Measurements from ENCODE around the gene ZNF71. TPM values are rescaled to one million over a fixed set of nuclear protein-coding genes. Genes with fewer than 3 reads are reported as not detected.

The ZNF71 gene
- total RNA-seq, 1 donor from 2014 or later, result 17.1 TPM

GRCh38 chr19:56637976-56638555 lies 43.0 kb downstream of the ZNF71 start:
- Mint-ChIP-seq H3K27me3 (no peaks in the 10 kb centered on the region), H3K4me3 (ENCODE audit: low read depth) (no peak overlapping the region), H3K9me3 (ENCODE audit: low read depth) (peaks cover 53% of the 10 kb centered on the region), H3K4me1 (ENCODE audit: low read depth) (no peaks in the 10 kb centered on the region), H3K27ac (no peak overlapping the region), H3K36me3 (ENCODE audit: insufficient read depth) (peaks cover 28% of the 10 kb centered on the region)
- DNase-seq (ENCODE audit: low spot score, unreplicated experiment), result peak; percentile 14
- TF ChIP-seq, protein P1, sequence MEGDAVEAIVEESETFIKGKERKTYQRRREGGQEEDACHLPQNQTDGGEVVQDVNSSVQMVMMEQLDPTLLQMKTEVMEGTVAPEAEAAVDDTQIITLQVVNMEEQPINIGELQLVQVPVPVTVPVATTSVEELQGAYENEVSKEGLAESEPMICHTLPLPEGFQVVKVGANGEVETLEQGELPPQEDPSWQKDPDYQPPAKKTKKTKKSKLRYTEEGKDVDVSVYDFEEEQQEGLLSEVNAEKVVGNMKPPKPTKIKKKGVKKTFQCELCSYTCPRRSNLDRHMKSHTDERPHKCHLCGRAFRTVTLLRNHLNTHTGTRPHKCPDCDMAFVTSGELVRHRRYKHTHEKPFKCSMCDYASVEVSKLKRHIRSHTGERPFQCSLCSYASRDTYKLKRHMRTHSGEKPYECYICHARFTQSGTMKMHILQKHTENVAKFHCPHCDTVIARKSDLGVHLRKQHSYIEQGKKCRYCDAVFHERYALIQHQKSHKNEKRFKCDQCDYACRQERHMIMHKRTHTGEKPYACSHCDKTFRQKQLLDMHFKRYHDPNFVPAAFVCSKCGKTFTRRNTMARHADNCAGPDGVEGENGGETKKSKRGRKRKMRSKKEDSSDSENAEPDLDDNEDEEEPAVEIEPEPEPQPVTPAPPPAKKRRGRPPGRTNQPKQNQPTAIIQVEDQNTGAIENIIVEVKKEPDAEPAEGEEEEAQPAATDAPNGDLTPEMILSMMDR (IDR thresholded peaks at IDR 0.05; ENCODE audit: unreplicated experiment), result no peak

DNA sequence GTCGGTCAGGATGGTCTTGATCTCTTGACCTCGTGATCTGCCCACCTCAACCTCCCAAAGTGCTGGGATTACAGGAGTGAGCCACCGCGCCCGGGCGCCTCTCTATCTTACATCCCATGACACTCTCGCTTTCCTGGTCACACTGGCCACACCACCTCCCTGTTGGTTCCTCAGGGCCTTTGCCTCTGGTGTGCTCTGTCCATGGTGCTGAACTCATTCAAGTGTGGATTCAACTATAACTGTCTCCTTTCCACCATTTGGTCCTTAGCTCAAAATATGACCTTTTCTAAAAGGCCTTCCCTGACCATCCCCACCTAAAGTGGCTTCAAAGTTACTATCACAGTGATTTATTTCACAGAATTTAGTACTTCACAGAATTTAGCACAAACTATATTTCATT lies 44.1 kb downstream of the ZNF71 start:
- TF ChIP-seq, protein P1 (IDR thresholded peaks at IDR 0.05; ENCODE audit: unreplicated experiment), result no peak
- Mint-ChIP-seq H3K4me1 (ENCODE audit: low read depth) (no peaks in the 10 kb centered on the region), H3K36me3 (ENCODE audit: insufficient read depth) (peaks cover 27% of the 10 kb centered on the region), H3K27me3 (no peaks in the 10 kb centered on the region), H3K4me3 (ENCODE audit: low read depth) (no peak overlapping the region), H3K27ac (peak overlapping the region; percentile 80), H3K9me3 (ENCODE audit: low read depth) (peaks cover 48% of the 10 kb centered on the region)
- DNase-seq (ENCODE audit: low spot score, unreplicated experiment), result no peak

DNA sequence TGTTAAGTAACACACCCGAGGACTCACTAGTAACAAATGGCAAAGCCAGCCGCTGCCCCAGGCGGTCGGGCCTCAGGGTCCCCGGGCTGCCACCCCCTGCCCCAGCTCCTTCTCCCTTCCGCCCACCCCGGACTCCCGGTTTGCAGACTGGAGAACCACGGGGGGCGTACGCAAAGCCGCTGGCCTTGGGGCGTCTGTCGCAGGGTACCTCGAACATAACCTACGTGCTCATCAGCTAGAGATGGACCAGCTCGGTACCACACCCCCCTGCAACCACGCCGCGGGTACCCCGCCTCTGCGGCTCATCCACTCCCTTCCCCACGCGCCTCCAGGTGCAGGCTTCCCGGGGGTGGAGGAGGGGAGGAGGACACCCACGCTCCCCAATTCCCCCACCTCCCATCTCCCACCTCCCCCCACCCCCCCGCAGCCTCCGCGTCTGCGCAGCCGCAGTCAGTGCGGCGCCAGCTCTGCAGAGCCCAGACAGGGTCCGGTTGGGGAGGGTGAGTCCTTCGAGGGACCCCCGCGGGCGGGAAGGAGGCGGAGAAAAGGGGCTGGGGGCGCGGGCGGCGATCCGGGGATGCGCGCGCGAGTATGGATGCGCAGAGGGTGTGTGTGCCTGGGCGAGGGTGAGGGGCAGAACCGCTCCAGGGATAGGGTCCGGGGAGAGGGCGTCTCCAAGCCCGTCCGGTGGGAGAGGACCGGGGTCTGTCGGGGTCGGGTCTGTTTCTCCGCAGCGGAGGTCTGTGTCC lies 47.8 kb downstream of the ZNF71 start, which contains the start of gene SMIM17:
SMIM17 (plus strand) TSS at position 449 of the 749 bp plus-strand sequence. CDS start 2,509 bp downstream, outside the sequence.
- Mint-ChIP-seq H3K36me3 (ENCODE audit: insufficient read depth) (peaks cover 41% of the 10 kb centered on the region), H3K27me3 (no peaks in the 10 kb centered on the region), H3K9me3 (ENCODE audit: low read depth) (peaks cover 58% of the 10 kb centered on the region), H3K4me1 (ENCODE audit: low read depth) (no peaks in the 10 kb centered on the region), H3K4me3 (ENCODE audit: low read depth) (no peak within 1 kb of the TSS), H3K27ac (no peak within 1 kb of the TSS)
- TF ChIP-seq, protein P1 (IDR thresholded peaks at IDR 0.05; ENCODE audit: unreplicated experiment), result no peak
- DNase-seq (ENCODE audit: low spot score, unreplicated experiment), result no peak

- DNase-seq (ENCODE audit: low spot score, unreplicated experiment), result no peak
- no peaks in the 10 kb centered on the region for H3K4me1 Mint-ChIP-seq (ENCODE audit: low read depth)
- TF ChIP-seq, protein P1 (IDR thresholded peaks at IDR 0.05; ENCODE audit: unreplicated experiment), result no peak
- no peak overlapping the region for H3K27ac Mint-ChIP-seq
- no peaks in the 10 kb centered on the region for H3K27me3 Mint-ChIP-seq
- H3K9me3 Mint-ChIP-seq (ENCODE audit: low read depth), result peaks cover 62% of the 10 kb centered on the region
- peaks cover 45% of the 10 kb centered on the region for H3K36me3 Mint-ChIP-seq (ENCODE audit: insufficient read depth)
- no peak overlapping the region for H3K4me3 Mint-ChIP-seq (ENCODE audit: low read depth)
Measured at GRCh38 chr19:56643460-56643955, 48.4 kb downstream of the ZNF71 start.

DNA sequence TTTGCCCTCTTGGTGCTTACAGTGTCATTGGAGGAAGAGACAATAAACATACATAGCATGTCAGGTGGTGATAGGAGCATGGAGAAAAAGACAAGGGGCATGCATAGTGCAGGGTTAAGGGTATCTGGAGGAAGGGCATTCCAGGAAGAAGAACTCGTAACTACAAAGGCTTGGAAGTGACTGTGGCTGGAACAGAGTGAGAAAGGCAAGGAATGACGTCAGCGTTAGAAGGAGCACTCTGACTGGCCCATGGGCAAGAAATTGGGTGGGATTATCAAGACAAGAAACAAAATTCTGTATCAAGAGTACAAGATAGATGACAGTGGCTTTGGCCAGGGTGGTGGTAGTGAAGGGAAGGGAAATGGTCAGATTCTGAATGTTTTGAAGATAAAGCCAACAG lies 59.0 kb downstream of the ZNF71 start:
- H3K9me3 Mint-ChIP-seq (ENCODE audit: low read depth), result peaks cover 68% of the 10 kb centered on the region
- TF ChIP-seq, protein P1 (IDR thresholded peaks at IDR 0.05; ENCODE audit: unreplicated experiment), result no peak
- no peak overlapping the region for H3K27ac Mint-ChIP-seq
- H3K27me3 Mint-ChIP-seq, result no peaks in the 10 kb centered on the region
- peaks cover 16% of the 10 kb centered on the region for H3K36me3 Mint-ChIP-seq (ENCODE audit: insufficient read depth)
- H3K4me3 Mint-ChIP-seq (ENCODE audit: low read depth), result no peak overlapping the region
- DNase-seq (ENCODE audit: low spot score, unreplicated experiment), result no peak
- no peaks in the 10 kb centered on the region for H3K4me1 Mint-ChIP-seq (ENCODE audit: low read depth)
